Skeletal muscle satellite cell (primary cell): ENCODE measurements around the gene CYP2D6.
A peak's percentile ranks its signal among the peaks of the same experiment; 100 is the strongest.
"Not testable (repeated sequence)": the region's sequence is repeated elsewhere in the genome, so short reads cannot be mapped to it uniquely, and the experiment has no call there.

Source experiments
- H3K27me3 ChIP-seq: 2 replicates; pipeline ENCODE4 v1.7.0; 2013; ENCODE audit warnings: low read length; ENCODE audit not compliant: control insufficient read depth, insufficient read depth
- H3K36me3 ChIP-seq: 2 replicates; pipeline ENCODE4 v1.7.0; 2013; ENCODE audit warnings: mild to moderate bottlenecking, control low read depth, low read length; ENCODE audit not compliant: insufficient read depth
- H3K4me1 ChIP-seq: 2 replicates; pipeline ENCODE4 v1.7.0; 2013; ENCODE audit warnings: low read length; ENCODE audit not compliant: control insufficient read depth, insufficient read depth
- H3K4me2 ChIP-seq: 2 replicates; pipeline ENCODE4 v1.7.0; 2013; ENCODE audit warnings: mild to moderate bottlenecking, low read length
- H3K4me3 ChIP-seq: 2 replicates; pipeline ENCODE4 v1.7.0; 2013; ENCODE audit warnings: low read length
- H3K9ac ChIP-seq: 2 replicates; pipeline ENCODE4 v1.7.0; 2013; ENCODE audit warnings: mild to moderate bottlenecking, low read depth, low read length, moderate library complexity
- H3K9me3 ChIP-seq: replicated peaks from 2 replicates; pipeline ENCODE4 v1.7.0; 2013; ENCODE audit warnings: mild to moderate bottlenecking, control low read depth, low read length

The CYP2D6 gene

GRCh38 chr22:42141307-42142057 is 10.9 kb upstream of the CYP2D6 start:
- H3K9ac ChIP-seq, H3K27me3 ChIP-seq, H3K4me1 ChIP-seq, H3K9me3 ChIP-seq, H3K36me3 ChIP-seq, H3K4me3 ChIP-seq, H3K4me2 ChIP-seq: not testable (repeated sequence)

GRCh38 chr22:42140153-42140552 is 9.5 kb upstream of the CYP2D6 start:
- H3K36me3 ChIP-seq, H3K9me3 ChIP-seq, H3K4me1 ChIP-seq, H3K4me2 ChIP-seq, H3K4me3 ChIP-seq, H3K9ac ChIP-seq, H3K27me3 ChIP-seq: not testable (repeated sequence)

- H3K27me3 ChIP-seq, H3K9me3 ChIP-seq, H3K9ac ChIP-seq, H3K36me3 ChIP-seq, H3K4me3 ChIP-seq, H3K4me2 ChIP-seq, H3K4me1 ChIP-seq: not testable (repeated sequence)
Measured at GRCh38 chr22:42139508-42139907, 8.9 kb upstream of the CYP2D6 start.

GRCh38 chr22:42138972-42139371 is 8.4 kb upstream of the CYP2D6 start:
- Histone ChIP-seq H3K9ac (no peak overlapping the region), H3K4me2 (no peak overlapping the region), H3K36me3 (no peaks in the 10 kb centered on the region), H3K4me1 (peaks cover 11% of the 10 kb centered on the region), H3K9me3 (no peaks in the 10 kb centered on the region), H3K4me3 (no peak overlapping the region), H3K27me3 (no peaks in the 10 kb centered on the region)

GRCh38 chr22:42138122-42138770 is 7.6 kb upstream of the CYP2D6 start:
- H3K4me2 ChIP-seq = no peak overlapping the region
- no peaks in the 10 kb centered on the region for H3K9me3 ChIP-seq
- no peaks in the 10 kb centered on the region for H3K27me3 ChIP-seq
- H3K4me3 ChIP-seq = no peak overlapping the region
- no peaks in the 10 kb centered on the region for H3K36me3 ChIP-seq
- H3K9ac ChIP-seq = no peak overlapping the region
- H3K4me1 ChIP-seq = peaks cover 14% of the 10 kb centered on the region

GRCh38 chr22:42135688-42136087 is 5.1 kb upstream of the CYP2D6 start:
- not testable (repeated sequence) for H3K36me3 ChIP-seq, H3K4me3 ChIP-seq

GRCh38 chr22:42134100-42135020 is 3.8 kb upstream of the CYP2D6 start:
- Histone ChIP-seq H3K4me3 (peak overlapping the region; percentile 42), H3K36me3 (no peaks in the 10 kb centered on the region), H3K9ac (peak overlapping the region; percentile 6)

More at GRCh38 chr22:42135688-42136087, 5.1 kb upstream of the CYP2D6 start:
- H3K9ac ChIP-seq, H3K4me2 ChIP-seq, H3K9me3 ChIP-seq, H3K27me3 ChIP-seq: not testable (repeated sequence)
- H3K4me1 ChIP-seq = peaks cover 14% of the 10 kb centered on the region

GRCh38 chr22:42132457-42132856 is 1.8 kb upstream of the CYP2D6 start:
- Histone ChIP-seq H3K9ac (no peak overlapping the region), H3K4me1 (peaks cover 14% of the 10 kb centered on the region), H3K27me3 (no peaks in the 10 kb centered on the region), H3K9me3 (no peaks in the 10 kb centered on the region), H3K4me2 (no peak overlapping the region), H3K4me3 (no peak overlapping the region), H3K36me3 (no peaks in the 10 kb centered on the region)

More at GRCh38 chr22:42134100-42135020, 3.8 kb upstream of the CYP2D6 start:
- Histone ChIP-seq H3K9me3 (no peaks in the 10 kb centered on the region), H3K4me1 (peaks cover 14% of the 10 kb centered on the region), H3K27me3 (no peaks in the 10 kb centered on the region), H3K4me2 (peak overlapping the region; percentile 67)

GRCh38 chr22:42131562-42131961 is 952 bp upstream of the CYP2D6 start:
- H3K9ac ChIP-seq = no peak overlapping the region
- H3K27me3 ChIP-seq = no peaks in the 10 kb centered on the region
- H3K9me3 ChIP-seq = no peaks in the 10 kb centered on the region
- H3K4me3 ChIP-seq = no peak overlapping the region
- peaks cover 14% of the 10 kb centered on the region for H3K4me1 ChIP-seq
- no peak overlapping the region for H3K4me2 ChIP-seq
- H3K36me3 ChIP-seq = no peaks in the 10 kb centered on the region

- H3K4me3 ChIP-seq, H3K9ac ChIP-seq, H3K4me2 ChIP-seq, H3K27me3 ChIP-seq, H3K9me3 ChIP-seq, H3K36me3 ChIP-seq: not testable (repeated sequence)
- peaks cover 14% of the 10 kb centered on the region for H3K4me1 ChIP-seq
Measured at GRCh38 chr22:42130182-42130581, 428 bp downstream of the CYP2D6 start.

- not testable (repeated sequence) for H3K9ac ChIP-seq, H3K36me3 ChIP-seq
Measured at GRCh38 chr22:42128776-42129694, 1.6 kb downstream of the CYP2D6 start.

More at GRCh38 chr22:42128776-42129694, 1.6 kb downstream of the CYP2D6 start:
- H3K4me1 ChIP-seq, H3K9me3 ChIP-seq, H3K4me2 ChIP-seq, H3K27me3 ChIP-seq, H3K4me3 ChIP-seq: not testable (repeated sequence)
